ENCODE measurements around the gene CNGA2.

GRCh38 chrX:151724563-151725337 is 9.8 kb upstream of the CNGA2 start:
- TF ChIP-seq SUZ12 (IDR thresholded peaks at IDR 0.05): no peak
- no peak for TF ChIP-seq NFRKB (IDR thresholded peaks at IDR 0.05)
- no peak for TF ChIP-seq TARDBP (IDR thresholded peaks at IDR 0.05)
- TF ChIP-seq SP1 (IDR thresholded peaks at IDR 0.05): no peak

Data from HEK293T (cell line).